GM21528 (cell line): ENCODE results near the gene SCO2.
"Not testable (repeated sequence)": the region's sequence is repeated elsewhere in the genome, so short reads cannot be mapped to it uniquely, and the experiment has no call there.

Experiments
- ATAC-seq: cut with Tn5 transposase; IDR thresholded peaks from one replicate; pipeline ENCODE4 v1.9.1; 2021; ENCODE audit warnings: mild to moderate bottlenecking, moderate library complexity; ENCODE audit not compliant: unreplicated experiment, low FRiP score

Gene SCO2

DNA sequence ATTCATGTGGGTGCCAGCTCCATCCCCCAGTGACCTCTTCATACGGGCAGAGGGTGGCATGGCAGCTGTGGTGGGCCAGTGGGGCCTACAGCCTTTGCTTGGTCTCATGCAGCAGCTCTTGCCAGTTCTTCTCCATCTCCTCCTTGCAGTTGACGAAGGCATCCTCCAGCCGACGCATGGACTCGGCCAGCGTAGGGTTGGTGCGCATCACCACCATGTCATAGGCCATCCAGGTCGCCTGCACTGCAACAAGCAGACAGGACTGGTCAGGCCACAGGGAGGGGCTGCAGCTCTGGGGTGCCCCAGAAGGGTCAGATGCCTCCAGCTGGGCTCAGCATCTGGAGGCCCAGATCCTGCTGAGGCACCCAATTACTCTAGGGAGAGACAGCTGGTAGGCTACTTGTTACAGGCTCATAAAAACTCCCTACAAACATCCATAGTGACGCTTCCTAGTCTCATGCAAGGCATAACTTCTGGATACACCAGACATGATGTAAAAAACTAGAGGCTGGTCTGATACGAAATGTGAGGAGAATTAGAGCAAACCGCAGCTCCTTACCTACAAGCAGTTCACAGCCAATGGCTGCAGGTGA lies 25.9 kb upstream of the SCO2 start:
- ATAC-seq = no peak

DNA sequence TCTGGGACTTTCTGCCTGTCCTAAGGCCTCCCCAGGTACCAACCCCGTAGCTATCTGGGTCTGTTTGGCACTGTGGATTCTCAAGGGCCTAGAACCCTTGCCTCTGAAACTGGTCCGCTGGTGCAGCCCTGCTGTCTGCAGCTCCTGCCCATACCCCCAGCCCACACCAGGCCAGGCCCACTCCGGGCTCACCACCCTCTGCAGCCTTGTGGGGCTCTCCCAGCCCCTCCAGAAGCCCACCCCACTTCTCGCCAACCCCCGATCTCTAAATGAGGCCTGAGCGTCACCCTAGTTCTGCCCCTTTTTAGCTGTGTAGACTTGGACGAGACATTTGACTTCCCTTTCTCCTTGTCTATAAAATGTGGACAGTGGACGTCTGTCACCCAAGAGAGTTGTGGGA lies 25.0 kb upstream of the SCO2 start:
- no peak for ATAC-seq

- no peak for ATAC-seq
These were observed 23.8 kb upstream of the SCO2 start for GRCh38 chr22:50548921-50549790.

- ATAC-seq = no peak
These were observed 22.9 kb upstream of the SCO2 start for GRCh38 chr22:50548040-50548920.

DNA sequence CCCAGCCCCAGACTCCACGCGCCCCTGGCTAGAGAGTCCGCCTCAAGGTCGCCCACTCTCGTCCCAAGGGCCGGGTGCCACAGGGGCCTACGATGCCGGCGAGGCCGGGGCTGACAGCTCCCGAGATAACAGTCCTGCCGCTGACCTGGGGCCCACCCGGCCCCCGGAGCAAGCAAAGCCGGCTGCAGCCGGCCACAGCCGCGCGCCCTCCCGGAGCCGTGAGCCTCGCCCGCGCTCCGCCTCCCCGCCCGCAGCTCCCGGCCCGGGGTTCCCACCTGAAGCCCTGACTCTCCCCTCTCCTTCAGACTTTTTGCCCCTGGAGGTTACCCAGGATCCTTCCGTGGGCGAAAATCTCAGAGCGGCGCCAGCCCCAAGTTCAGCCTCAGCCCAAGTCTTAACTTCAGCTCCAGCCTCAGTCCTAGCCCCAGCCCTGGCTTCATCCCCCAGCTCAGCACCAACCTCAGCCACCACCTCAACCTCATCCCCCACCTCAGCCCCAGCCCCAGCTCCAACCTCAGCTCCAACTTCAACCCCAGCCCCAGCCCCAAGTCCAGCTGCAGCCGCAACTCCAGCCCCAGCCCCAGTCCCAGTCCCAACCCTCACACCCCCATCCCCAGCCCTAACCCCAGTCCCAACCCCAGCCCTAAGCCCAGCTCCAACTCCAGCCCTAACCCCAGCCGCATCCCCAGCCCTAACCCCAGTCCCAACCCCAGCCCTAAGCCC lies 22.0 kb upstream of the SCO2 start:
- ATAC-seq = no peak

DNA sequence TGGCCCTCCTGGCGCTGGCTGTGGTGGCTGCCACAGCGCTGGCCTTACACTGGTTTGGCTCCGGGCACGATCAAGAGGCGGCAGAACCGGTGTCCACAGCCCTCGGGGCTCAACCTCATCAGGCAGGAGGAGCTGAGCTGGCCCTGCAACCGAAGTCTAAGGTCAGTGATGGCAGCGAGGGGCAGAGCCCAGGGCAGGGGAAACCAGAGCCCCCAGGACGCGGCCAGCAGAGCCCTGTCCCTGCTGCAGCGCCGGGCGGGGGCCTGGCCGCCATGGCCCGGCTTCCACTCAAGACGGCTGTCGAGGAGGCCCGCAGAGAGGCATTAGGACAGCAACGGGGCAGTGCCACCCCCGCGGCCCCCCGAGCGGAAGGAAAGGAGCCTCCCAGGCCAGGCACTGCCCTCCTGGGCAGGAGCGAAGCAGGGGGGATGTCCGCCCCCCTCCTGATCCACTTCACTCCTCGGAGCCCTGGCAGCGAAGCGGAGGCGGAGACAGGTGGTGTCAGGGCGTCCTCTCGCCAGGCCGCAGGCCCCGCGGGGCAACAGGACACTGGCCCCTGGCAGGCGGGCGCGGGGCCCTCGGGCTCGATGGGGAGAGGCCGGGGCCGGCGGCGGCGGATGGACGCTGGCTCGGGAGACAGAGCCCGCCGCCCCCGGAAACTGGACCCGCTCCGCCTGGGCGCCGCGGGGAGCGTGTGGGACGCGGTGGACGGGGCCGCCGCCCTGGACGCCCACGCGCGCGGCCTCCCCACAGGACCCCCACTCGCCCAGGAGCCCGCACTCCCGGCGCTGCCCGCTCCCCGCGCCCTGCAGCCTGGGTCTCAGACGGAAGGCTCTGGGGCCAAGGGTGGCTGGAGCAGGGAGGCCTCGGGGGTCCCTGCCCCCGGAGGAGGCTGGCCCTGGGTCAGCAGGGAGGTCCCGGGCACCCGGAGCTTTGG lies 21.2 kb upstream of the SCO2 start:
- no peak for ATAC-seq

DNA sequence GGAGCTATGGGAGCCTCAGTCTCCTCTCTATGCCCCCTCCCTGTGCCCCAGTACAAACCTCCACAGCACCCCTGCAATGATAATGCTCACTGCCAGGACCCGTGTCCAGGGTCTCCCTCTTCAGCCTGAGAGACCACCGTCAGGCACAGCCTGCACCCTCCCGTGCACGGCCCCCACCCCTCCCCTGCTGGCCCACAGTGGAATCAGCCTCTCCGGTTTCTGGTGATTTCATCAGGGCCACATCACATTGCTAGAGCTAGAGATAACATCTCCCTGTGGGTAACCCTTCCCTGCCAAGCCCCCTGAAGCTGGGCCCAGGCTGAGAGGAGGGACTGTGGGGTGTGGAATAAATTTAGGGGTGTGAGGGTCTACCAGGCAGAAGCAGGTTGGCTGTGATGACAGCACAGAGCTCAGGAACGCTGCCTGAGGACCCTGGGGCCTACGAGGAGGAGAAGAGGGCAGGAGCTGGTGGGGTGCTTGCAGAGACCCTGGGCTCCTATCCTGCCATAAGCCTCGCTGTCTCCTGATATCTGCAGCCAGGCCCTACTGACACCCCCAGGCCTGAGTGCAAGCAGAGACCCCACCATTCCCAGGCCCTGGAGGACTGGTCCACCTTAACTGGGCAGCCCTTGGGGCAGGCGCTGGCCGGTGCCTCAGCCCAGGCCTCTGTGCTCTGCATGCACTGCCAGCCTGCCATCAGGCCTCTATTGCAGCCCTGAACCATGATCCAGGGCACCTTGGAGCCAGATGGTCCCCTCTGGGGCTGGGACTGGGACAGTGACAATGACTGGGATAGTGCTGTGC lies 20.3 kb upstream of the SCO2 start, which contains the start of gene KLHDC7B:
Gene KLHDC7B, plus strand, starts transcription at position 378 of the 804 bp plus-strand sequence. Its CDS starts 345 bp downstream, at position 723.
- no peak for ATAC-seq

DNA sequence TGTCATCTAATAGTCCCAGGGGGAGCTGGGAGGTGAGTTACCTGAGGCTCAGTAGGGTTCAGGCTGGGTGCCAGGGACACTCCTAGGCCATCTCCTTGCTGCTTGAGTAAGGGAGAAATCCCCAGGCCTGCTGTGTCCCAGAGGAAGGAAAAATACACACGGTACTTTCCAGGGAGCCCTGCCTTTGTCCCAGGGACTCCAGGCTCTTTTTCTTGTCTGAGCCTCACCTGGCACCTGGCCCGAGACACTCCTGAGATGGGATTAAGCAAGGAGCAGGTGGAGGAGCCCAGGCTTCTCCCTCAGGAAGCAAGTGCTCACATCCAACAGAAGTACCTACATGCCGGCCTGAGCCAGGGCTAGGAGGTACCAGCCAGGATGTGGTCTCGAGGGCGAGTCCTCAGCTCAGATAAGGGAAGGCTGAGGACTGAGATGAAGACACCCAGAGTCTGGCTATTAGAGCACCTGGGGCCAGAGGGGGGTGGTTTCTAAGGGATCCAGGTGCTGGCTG lies 19.4 kb upstream of the SCO2 start:
- no peak for ATAC-seq

GRCh38 chr22:50544078-50544745 lies 18.8 kb upstream of the SCO2 start:
- no peak for ATAC-seq

- ATAC-seq = no peak
These were observed 17.1 kb upstream of the SCO2 start for GRCh38 chr22:50542416-50542927.

GRCh38 chr22:50541667-50542026 lies 16.2 kb upstream of the SCO2 start:
- not testable (repeated sequence) for ATAC-seq

DNA sequence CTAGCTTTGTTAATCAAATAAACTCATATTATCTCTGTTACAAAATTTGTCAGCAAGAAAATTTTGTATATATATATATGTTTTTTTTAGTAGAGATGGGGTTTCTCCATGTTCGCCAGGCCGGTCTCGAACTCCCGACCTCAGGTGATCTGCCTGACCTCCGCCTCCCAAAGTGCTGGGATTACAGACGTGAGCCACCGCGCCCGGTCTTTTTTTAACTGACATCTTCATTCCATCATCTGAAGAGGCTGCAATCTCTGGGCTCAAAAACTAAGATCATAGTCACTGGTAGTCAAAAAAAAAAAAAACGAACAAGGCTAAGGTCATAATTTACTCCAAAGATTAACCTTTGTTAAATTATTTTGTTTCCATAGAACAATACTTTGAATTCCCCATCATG lies 15.0 kb upstream of the SCO2 start:
- no peak for ATAC-seq

GRCh38 chr22:50537765-50538164 lies 12.4 kb upstream of the SCO2 start:
- no peak for ATAC-seq

- ATAC-seq = no peak
These were observed 10.8 kb upstream of the SCO2 start for GRCh38 chr22:50536226-50536625.

- no peak for ATAC-seq
These were observed 9.7 kb upstream of the SCO2 start for GRCh38 chr22:50535113-50535512.

GRCh38 chr22:50533856-50534711 lies 8.7 kb upstream of the SCO2 start:
- ATAC-seq = not testable (repeated sequence)
